SK-N-MC (cell line): ENCODE results near the gene SUPT5H.

Source experiments
- DNase-seq: peaks from one replicate; pipeline ENCODE4 v3.0.0-alpha.2; 2011; ENCODE audit warnings: low read depth, low spot score
- H3K27ac ChIP-seq: fragments of 200-600 bp; sonication (generic); 2 replicates; pipeline ENCODE4 v1.5.1; 2016; ENCODE audit warnings: mixed run types
- H3K36me3 ChIP-seq: fragments of 200-600 bp; sonication (generic); 2 replicates; pipeline ENCODE4 v1.6.1; 2017; ENCODE audit warnings: antibody characterized with exemption, low read length, mixed read lengths; ENCODE audit not compliant: insufficient read depth
- H3K4me3 ChIP-seq: fragments of 200-600 bp; sonication (generic); 2 replicates; pipeline ENCODE4 v1.5.1; 2016
- H3K9ac ChIP-seq: fragments of 200-600 bp; sonication (generic); 2 replicates; pipeline ENCODE4 v1.8.0; 2017; ENCODE audit warnings: mixed run types, mixed read lengths; ENCODE audit not compliant: insufficient read length
- H3K9me3 ChIP-seq: fragments of 200-600 bp; sonication (generic); 2 replicates; pipeline ENCODE4 v1.6.1; 2017; ENCODE audit warnings: low read depth, mild to moderate bottlenecking, antibody characterized with exemption, low read length, moderate library complexity, mixed read lengths
- EZH2 ChIP-seq: fragments of 200-600 bp; sonication (generic); IDR thresholded peaks from one replicate; pipeline ENCODE4 v1.6.1; 2017; ENCODE audit warnings: antibody characterized with exemption
- FOXP2 ChIP-seq: optimal IDR thresholded peaks from 2 replicates; pipeline ENCODE3; 2011; ENCODE audit warnings: mild to moderate bottlenecking, moderate library complexity; ENCODE audit not compliant: insufficient read depth; ENCODE audit errors: extremely low read length, control extremely low read depth
- POLR2AphosphoS5 ChIP-seq: IDR thresholded peaks from 2 replicates; pipeline ENCODE4 v1.6.1; 2012; ENCODE audit warnings: mild to moderate bottlenecking, low read depth, low read length, borderline replicate concordance

Gene SUPT5H

DNA sequence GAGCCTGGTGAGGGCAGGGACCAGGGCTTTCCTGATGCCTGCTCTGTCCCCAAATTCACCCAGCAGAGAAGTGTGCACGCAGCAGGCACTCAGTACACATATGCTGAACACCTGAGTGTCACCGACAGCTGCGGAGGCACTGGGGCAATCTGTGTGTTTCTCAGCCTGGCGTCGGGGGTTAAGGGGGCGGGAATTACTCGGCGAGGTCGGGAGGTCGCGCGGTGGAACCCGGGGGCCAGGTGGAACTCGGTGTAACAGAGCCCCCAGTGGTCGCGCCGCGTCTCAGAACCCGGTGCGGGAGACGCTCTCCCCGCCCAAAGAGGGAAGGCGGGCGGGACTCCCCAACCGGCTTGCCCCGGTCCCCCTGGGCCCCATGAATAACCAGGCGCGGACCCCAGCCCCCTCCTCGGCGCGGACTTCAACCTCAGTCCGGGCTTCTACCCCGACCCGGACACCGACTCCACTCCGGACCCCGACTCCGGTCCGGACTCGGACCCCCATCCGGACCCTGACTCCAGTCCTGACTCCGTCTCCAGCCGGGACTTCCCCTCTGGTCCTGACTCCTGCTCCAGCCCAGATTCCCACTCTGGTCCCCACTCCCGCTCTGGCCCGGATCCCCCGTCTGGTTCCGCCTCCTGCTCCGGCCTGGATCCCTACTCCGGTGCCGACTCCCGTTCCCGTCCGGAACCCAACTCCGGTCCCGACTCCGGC is 69.6 kb downstream of the SUPT5H start, which contains the start of gene SELENOV:
Gene SELENOV (plus strand): TSS at position 300 of the 711 bp plus-strand sequence. CDS start 74 bp downstream, at position 374.
- no peak for DNase-seq
- H3K9me3 ChIP-seq, result no peaks in the 10 kb centered on the region
- no peaks in the 10 kb centered on the region for H3K36me3 ChIP-seq
- no peak within 1 kb of the TSS for H3K9ac ChIP-seq
- peak within 1 kb of the TSS; percentile 55 for H3K4me3 ChIP-seq
- no peak within 1 kb of the TSS for H3K27ac ChIP-seq
- no peak for TF ChIP-seq POLR2AphosphoS5
- TF ChIP-seq FOXP2, result no peak
- no peak for TF ChIP-seq EZH2

DNA sequence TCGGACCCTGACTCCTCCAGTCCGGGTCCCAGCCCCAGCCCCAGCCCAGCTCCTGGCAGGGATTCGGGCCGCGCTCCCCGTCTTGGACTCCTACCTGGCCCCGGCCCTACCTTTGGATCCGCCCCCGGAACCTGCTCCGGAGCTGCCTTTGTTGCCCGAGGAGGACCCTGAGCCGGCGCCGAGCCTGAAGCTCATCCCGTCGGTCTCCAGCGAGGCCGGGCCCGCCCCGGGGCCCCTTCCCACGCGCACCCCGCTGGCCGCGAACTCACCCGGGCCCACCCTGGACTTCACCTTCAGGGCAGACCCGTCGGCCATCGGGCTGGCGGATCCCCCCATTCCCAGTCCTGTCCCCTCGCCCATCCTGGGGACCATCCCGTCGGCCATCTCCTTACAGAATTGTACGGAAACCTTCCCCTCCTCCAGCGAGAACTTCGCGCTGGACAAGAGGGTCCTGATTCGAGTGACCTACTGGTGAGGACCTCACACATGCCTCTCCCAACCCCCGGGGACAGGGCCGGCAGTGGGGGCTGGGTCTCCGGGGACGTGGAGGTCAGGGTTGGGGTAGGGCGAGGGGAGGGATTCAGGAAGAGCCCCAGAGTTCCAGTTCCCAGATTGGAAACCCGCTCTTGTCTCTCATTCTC is 70.3 kb downstream of the SUPT5H start:
- Histone ChIP-seq H3K4me3 (peak overlapping the region; percentile 55), H3K36me3 (no peaks in the 10 kb centered on the region), H3K9ac (no peak overlapping the region), H3K27ac (no peak overlapping the region), H3K9me3 (no peaks in the 10 kb centered on the region)
- DNase-seq, result no peak
- TF ChIP-seq EZH2 (peak; percentile 70), FOXP2 (no peak), POLR2AphosphoS5 (no peak)

DNA sequence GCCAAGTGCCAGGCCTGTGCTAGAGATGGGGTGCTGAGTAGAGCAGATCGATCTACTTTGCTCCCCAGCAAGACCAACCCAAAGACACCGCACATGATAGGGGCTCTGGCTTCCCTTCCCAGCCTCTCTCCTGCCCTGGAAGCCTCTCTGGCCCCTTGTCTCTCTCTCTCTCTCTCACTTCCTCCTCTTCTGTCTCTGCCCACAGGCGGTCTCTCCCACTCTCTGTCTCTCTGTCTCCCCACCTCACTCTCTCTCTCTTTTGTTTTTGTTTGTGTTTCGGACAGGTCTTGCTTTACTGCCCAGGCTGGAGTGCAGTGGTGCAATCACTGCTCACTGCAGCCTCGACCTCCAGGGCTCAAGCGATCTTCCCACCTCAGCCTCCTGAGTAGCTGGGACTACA is 70.9 kb downstream of the SUPT5H start:
- no peaks in the 10 kb centered on the region for H3K9me3 ChIP-seq

DNA sequence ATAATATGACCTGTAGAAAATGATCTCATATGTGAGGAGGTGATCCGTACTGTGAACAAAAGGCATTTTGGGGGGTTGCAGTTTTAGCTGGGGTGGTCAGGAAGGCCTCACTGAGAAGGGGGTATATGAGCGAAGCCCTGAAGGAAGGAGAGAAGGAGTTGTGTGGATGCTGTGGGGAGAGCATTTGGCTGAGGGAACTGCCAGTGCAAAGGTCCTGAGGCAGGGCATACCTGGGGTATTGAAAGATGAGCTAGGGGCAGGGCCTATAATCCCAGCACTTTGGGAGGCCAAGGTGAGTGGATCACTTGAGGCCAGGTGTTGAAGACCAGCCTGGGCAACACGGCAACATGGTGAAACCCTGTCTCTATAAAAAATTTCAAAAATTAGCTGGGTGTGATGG is 72.0 kb downstream of the SUPT5H start:
- H3K36me3 ChIP-seq, result no peaks in the 10 kb centered on the region
- H3K9me3 ChIP-seq, result no peaks in the 10 kb centered on the region
- no peak for DNase-seq
- no peak overlapping the region for H3K9ac ChIP-seq
- no peak overlapping the region for H3K4me3 ChIP-seq
- TF ChIP-seq FOXP2 (no peak), POLR2AphosphoS5 (no peak), EZH2 (no peak)
- H3K27ac ChIP-seq, result no peak overlapping the region

More for the DNA sequence above, 70.9 kb downstream of the SUPT5H start:
- Histone ChIP-seq H3K36me3 (no peaks in the 10 kb centered on the region), H3K9ac (no peak overlapping the region), H3K27ac (no peak overlapping the region), H3K4me3 (no peak overlapping the region)
- TF ChIP-seq FOXP2 (no peak), EZH2 (no peak), POLR2AphosphoS5 (no peak)
- no peak for DNase-seq

DNA sequence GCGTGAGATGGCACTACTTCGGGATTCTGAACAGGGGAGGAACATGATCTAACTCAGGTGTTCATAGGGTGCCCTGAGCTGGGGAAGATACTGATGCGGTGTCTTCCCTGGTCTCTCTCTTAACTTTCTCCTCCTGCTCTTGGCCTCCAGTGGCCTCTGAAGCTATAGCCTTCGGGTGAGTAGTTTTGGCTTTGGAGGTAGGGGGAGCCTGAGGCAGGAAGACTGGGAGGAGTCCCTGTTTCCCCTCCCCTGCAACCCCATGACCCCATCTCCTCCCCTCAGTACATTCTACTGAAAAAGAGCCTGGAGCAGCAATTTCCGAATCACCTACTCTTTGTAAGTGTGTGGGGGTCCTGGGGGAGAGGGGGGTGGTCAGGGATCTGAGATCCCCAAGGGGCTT is 73.1 kb downstream of the SUPT5H start:
- H3K4me3 ChIP-seq, result no peak overlapping the region
- H3K9ac ChIP-seq, result no peak overlapping the region
- no peak for TF ChIP-seq EZH2
- TF ChIP-seq FOXP2, result no peak
- TF ChIP-seq POLR2AphosphoS5, result no peak
- no peaks in the 10 kb centered on the region for H3K36me3 ChIP-seq
- no peak overlapping the region for H3K27ac ChIP-seq
- no peaks in the 10 kb centered on the region for H3K9me3 ChIP-seq
- DNase-seq, result no peak

DNA sequence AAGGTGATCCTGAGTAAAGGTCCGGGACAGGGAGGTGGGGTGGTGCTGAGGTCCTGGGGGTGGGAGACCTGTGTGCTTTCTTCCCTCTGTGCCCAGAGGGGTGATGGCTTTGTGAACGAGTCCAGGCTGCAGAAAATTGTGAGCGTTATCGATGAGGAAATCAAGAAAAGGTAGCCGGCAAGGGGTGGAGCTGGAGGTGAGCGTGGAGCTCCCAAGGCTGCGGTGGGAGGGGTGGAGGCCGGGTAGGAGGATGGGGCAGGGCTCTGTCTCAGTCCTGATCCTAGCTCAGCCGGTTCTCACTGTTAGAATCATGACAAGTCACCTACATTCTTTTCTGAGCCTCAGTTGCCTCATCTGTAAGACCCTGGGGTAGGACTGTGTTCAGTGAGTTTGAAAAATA is 73.6 kb downstream of the SUPT5H start:
- DNase-seq, result no peak
- H3K9ac ChIP-seq, result no peak overlapping the region
- no peak overlapping the region for H3K27ac ChIP-seq
- no peaks in the 10 kb centered on the region for H3K9me3 ChIP-seq
- TF ChIP-seq POLR2AphosphoS5 (no peak), FOXP2 (no peak), EZH2 (no peak)
- no peaks in the 10 kb centered on the region for H3K36me3 ChIP-seq
- no peak overlapping the region for H3K4me3 ChIP-seq

DNA sequence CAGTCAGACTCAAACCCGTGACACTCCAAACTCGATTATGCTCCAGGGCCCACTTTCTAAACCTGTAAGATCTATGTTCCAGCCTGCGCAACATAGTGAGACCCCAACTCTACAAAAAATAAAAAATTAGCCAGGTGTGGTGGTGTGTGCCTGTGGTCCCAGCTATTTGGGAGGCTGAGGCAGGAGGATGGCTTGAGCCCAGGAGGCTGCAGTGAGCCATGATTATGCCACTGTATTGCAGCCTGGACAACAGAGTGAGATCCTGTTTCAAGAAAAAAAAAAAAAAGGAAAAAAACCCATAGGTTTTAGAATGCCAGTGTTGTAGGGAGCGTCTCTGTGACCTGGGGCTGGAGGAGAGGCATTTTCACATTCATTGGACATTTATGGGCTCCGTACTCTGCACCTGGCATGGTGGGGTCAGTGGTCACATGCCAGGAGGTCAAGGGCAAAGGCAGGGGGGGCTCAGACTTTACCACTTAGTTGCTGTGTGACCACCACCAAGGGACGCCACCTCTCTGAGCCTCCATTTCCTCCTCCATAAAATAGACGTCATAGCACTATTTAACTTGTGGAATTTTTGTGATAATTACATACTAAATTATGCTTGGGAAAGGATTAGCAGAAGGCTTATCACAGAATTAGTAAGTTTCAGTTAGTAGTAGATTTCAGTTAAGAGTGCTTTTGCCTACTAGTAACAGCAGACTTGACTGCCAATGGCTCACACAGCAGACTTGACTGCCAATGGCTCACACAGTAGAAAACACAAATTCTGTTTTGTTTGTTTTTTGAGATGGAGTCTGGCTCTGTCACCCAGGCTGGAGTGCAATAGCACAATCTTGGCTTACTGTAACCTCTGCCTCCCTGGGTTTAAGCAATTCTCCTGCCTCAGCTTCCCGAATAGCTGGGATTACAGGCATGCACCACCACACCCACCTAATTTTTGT is 75.4 kb downstream of the SUPT5H start:
- DNase-seq, result no peak
- Histone ChIP-seq H3K9me3 (no peaks in the 10 kb centered on the region), H3K4me3 (no peak overlapping the region), H3K36me3 (no peaks in the 10 kb centered on the region), H3K9ac (no peak overlapping the region), H3K27ac (no peak overlapping the region)
- TF ChIP-seq POLR2AphosphoS5 (no peak), EZH2 (no peak), FOXP2 (no peak)

DNA sequence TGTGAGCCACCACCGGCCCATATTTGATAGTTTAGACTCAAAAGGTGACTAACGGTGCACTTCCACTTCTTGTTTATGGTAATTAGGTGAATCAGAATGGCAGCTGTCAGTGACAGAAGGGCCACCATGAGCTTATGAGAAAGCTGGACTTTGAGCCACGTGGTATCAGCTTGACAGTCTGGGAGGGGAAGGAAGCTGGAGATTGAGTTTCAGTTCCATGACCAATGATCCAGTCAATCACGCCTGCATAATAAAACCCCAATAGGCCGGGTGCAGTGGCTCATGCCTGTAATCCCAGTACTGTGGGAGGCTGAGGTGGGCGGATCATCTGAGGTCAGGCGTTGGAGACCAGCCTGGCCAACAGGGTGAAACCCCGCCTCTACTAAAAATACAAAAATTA is 79.1 kb downstream of the SUPT5H start:
- DNase-seq, result no peak
- Histone ChIP-seq H3K4me3 (no peak overlapping the region), H3K9me3 (no peaks in the 10 kb centered on the region), H3K36me3 (no peaks in the 10 kb centered on the region), H3K9ac (no peak overlapping the region), H3K27ac (no peak overlapping the region)
- TF ChIP-seq EZH2 (no peak), POLR2AphosphoS5 (no peak), FOXP2 (no peak)
